Measurements from ENCODE around the gene CDYL. TPM values are rescaled to one million over a fixed set of nuclear protein-coding genes. Genes with fewer than 3 reads are reported as not detected.

The CDYL gene
- total RNA-seq, 1 donor from 2014 or later: 53.5 TPM

DNA sequence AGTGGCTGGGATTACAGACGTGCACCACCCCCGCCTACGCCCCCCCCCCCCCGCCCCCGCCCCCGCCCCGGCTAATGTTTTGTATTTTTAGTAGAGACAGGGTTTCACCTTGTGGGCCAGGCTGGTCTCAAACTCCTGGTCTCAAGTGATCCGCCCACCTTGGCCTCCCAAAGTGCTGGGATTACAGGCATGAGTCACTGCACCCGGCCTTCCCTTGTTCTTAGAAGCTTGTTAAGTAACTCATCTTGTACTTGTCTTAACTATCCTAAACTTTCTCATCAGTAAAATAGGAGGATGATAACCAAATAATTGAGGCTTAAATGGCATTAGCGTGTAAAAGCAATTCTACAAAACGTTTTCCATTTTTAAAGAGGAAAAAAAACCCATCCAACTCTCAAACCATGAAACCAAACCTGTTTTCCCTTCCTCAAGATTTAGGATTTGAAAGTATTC, 4.2 kb downstream of the CDYL start:
- Histone ChIP-seq H3K4me1 (peaks cover 23% of the 10 kb centered on the region), H3K4me3 (no peak overlapping the region), H3K27me3 (peaks cover 22% of the 10 kb centered on the region), H3K79me2 (ENCODE audit: low read depth) (peaks cover 85% of the 10 kb centered on the region), H3K9ac (no peak overlapping the region), H4K20me1 (ENCODE audit: low read depth) (peaks cover 79% of the 10 kb centered on the region), H3K27ac (no peak overlapping the region), H3F3A (ENCODE audit: low read depth) (peaks cover 18% of the 10 kb centered on the region), H3K36me3 (peaks cover 3% of the 10 kb centered on the region), H2AFZ (replicated peaks) (no peak overlapping the region), H3K4me2 (peak overlapping the region; percentile 49), H3K9me3 (ENCODE audit: low read depth) (peaks cover 6% of the 10 kb centered on the region)
- H3K4me1 Mint-ChIP-seq: peaks cover 9% of the 10 kb centered on the region
- peaks cover 55% of the 10 kb centered on the region for H3K9me3 Mint-ChIP-seq
- no peak for DNase-seq (ENCODE audit: low spot score)
- no peaks in the 10 kb centered on the region for H3K27me3 Mint-ChIP-seq (ENCODE audit: insufficient read depth, low read depth)
- H3K4me3 Mint-ChIP-seq: no peak overlapping the region
- H3K36me3 Mint-ChIP-seq: peaks cover 40% of the 10 kb centered on the region
- TF ChIP-seq EZH2phosphoT487 (IDR thresholded peaks at IDR 0.05): no peak
- TF ChIP-seq EZH2 (IDR thresholded peaks at IDR 0.05): no peak
- TF ChIP-seq, protein P1, sequence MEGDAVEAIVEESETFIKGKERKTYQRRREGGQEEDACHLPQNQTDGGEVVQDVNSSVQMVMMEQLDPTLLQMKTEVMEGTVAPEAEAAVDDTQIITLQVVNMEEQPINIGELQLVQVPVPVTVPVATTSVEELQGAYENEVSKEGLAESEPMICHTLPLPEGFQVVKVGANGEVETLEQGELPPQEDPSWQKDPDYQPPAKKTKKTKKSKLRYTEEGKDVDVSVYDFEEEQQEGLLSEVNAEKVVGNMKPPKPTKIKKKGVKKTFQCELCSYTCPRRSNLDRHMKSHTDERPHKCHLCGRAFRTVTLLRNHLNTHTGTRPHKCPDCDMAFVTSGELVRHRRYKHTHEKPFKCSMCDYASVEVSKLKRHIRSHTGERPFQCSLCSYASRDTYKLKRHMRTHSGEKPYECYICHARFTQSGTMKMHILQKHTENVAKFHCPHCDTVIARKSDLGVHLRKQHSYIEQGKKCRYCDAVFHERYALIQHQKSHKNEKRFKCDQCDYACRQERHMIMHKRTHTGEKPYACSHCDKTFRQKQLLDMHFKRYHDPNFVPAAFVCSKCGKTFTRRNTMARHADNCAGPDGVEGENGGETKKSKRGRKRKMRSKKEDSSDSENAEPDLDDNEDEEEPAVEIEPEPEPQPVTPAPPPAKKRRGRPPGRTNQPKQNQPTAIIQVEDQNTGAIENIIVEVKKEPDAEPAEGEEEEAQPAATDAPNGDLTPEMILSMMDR (IDR thresholded peaks at IDR 0.05): no peak
- no peak overlapping the region for H3K27ac Mint-ChIP-seq

- no peak overlapping the region for H3K9ac ChIP-seq
- peaks cover 3% of the 10 kb centered on the region for H3K36me3 ChIP-seq
- H3K4me3 ChIP-seq: no peak overlapping the region
- no peak overlapping the region for H2AFZ ChIP-seq (replicated peaks)
- peaks cover 18% of the 10 kb centered on the region for H3F3A ChIP-seq (ENCODE audit: low read depth)
- Mint-ChIP-seq H3K4me3 (no peak overlapping the region), H3K27me3 (ENCODE audit: insufficient read depth, low read depth) (no peaks in the 10 kb centered on the region), H3K9me3 (peaks cover 63% of the 10 kb centered on the region), H3K4me1 (peaks cover 12% of the 10 kb centered on the region), H3K27ac (no peak overlapping the region), H3K36me3 (peaks cover 46% of the 10 kb centered on the region)
- H4K20me1 ChIP-seq (ENCODE audit: low read depth): peaks cover 89% of the 10 kb centered on the region
- TF ChIP-seq, protein P1 (IDR thresholded peaks at IDR 0.05): no peak
- TF ChIP-seq EZH2 (IDR thresholded peaks at IDR 0.05) (no peak), EZH2phosphoT487 (IDR thresholded peaks at IDR 0.05) (no peak)
- no peak overlapping the region for H3K27ac ChIP-seq
- H3K27me3 ChIP-seq: peaks cover 22% of the 10 kb centered on the region
- H3K79me2 ChIP-seq (ENCODE audit: low read depth): peaks cover 96% of the 10 kb centered on the region
- DNase-seq (ENCODE audit: low spot score): no peak
- no peak overlapping the region for H3K4me2 ChIP-seq
- peaks cover 29% of the 10 kb centered on the region for H3K4me1 ChIP-seq
- peaks cover 6% of the 10 kb centered on the region for H3K9me3 ChIP-seq (ENCODE audit: low read depth)
Measured at GRCh38 chr6:4781426-4781825, 5.2 kb downstream of the CDYL start.

DNA sequence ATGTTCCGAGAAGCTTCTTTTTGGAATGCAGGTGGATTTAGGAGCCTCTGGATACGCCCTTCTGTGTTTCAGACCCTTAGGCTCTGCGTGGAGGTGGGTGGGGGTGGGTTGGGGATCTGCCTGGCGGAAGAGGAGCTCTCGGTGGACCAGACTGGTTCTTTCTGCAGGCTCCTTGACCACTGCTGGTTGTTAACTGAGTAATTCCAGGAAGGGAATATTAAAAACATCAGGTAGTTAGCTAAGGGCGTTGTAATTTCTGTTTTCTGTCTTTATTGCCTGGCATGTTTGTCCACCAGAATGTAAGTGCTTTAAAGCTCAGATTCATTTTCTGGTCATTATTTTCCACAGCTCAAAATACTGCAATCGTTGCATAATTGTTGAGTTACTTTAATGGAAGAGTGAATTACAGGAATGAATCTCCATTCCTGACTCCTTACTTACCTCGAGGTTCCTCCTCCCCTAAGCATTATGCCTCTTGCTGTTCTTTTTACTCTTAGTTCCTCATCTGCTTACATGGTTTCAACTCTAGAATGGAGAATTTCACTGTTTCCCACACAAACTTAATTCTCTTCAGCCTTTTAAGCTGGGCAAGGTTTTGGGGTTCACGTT, 5.9 kb downstream of the CDYL start:
- TF ChIP-seq, protein P1 (IDR thresholded peaks at IDR 0.05): no peak
- no peak for TF ChIP-seq EZH2phosphoT487 (IDR thresholded peaks at IDR 0.05)
- no peak for TF ChIP-seq EZH2 (IDR thresholded peaks at IDR 0.05)
- Histone ChIP-seq H3K79me2 (ENCODE audit: low read depth) (peaks cover 100% of the 10 kb centered on the region), H4K20me1 (ENCODE audit: low read depth) (peaks cover 95% of the 10 kb centered on the region), H2AFZ (replicated peaks) (no peak overlapping the region), H3K9me3 (ENCODE audit: low read depth) (peaks cover 6% of the 10 kb centered on the region), H3K27ac (no peak overlapping the region), H3K9ac (no peak overlapping the region), H3K36me3 (peaks cover 3% of the 10 kb centered on the region), H3K4me2 (no peak overlapping the region), H3K4me3 (no peak overlapping the region), H3F3A (ENCODE audit: low read depth) (peaks cover 18% of the 10 kb centered on the region), H3K4me1 (peaks cover 29% of the 10 kb centered on the region), H3K27me3 (peaks cover 22% of the 10 kb centered on the region)
- peaks cover 52% of the 10 kb centered on the region for H3K36me3 Mint-ChIP-seq
- H3K9me3 Mint-ChIP-seq: peaks cover 63% of the 10 kb centered on the region
- peaks cover 12% of the 10 kb centered on the region for H3K4me1 Mint-ChIP-seq
- no peak overlapping the region for H3K27ac Mint-ChIP-seq
- no peak overlapping the region for H3K4me3 Mint-ChIP-seq
- no peak for DNase-seq (ENCODE audit: low spot score)
- no peaks in the 10 kb centered on the region for H3K27me3 Mint-ChIP-seq (ENCODE audit: insufficient read depth, low read depth)

Data from neural progenitor cell (in vitro differentiated cells).